ENCODE data around the gene CHRDL2. TPM values are rescaled to one million over a fixed set of nuclear protein-coding genes. Genes with fewer than 3 reads are reported as not detected.

CHRDL2 gene
- total RNA-seq, 2 experiments from 2014 or later = not detected

DNA sequence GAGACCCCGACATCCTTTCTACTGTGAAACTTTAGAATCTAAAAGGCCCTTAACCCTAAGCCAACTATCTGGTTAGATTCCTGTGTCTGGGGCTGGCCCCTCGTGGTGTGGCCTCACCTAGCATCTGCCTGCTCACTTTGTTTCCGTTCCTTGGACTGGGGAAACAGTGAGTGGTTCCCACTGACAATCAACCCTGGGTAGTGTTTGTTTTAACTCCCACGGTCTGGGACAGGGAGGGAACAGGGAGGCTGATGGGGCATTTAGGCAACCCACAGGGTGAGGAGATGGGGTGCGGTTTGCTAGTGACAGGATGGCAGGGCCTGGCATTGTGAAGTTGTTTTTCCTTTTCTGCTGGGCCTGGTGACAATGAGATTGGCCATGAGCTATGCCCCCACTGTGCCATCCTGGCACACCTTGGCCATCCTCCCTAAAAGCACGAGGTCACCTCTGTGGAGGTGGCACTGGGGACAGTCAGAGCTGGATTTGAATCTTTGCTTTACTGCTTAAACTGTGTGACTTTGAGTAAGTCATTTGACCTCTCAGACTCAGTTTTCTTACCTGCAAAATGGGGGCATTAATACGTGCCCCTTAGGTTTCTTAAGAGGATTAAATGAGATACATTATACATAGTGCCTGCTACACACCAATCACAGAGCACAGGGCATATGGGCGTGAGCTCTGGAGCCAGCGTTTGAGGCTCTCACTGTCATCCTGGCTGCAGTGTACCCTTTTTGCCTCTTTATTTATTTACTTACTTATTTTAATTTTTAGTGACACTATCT lies 31.4 kb downstream of the CHRDL2 start:
- no TSS peak for BruUV-seq (replicated peaks)
- Histone ChIP-seq H3K4me2 (ENCODE audit: low read length) (no peak overlapping the region), H4K20me1 (ENCODE audit: insufficient read depth, low read length) (no peaks in the 10 kb centered on the region), H3K27ac (ENCODE audit: low read depth, low read length, poor library complexity, severe bottlenecking) (no peak overlapping the region), H3K9me3 (ENCODE audit: low read length) (no peaks in the 10 kb centered on the region), H3K4me3 (ENCODE audit: low read depth, low read length, poor library complexity, severe bottlenecking) (no peak overlapping the region), H3K36me3 (ENCODE audit: insufficient read depth, low read length) (no peaks in the 10 kb centered on the region), H3K4me1 (ENCODE audit: insufficient read depth, low read length, poor library complexity, severe bottlenecking) (no peaks in the 10 kb centered on the region), H2AFZ (ENCODE audit: low read length) (no peak overlapping the region), H3K79me2 (ENCODE audit: insufficient read depth, low read depth, low read length) (no peaks in the 10 kb centered on the region), H3K9me2 (ENCODE audit: insufficient read depth, low read length) (no peaks in the 10 kb centered on the region)
- ChIA-PET POLR2A (no interaction called here), CTCF (ENCODE audit: unreplicated experiment) (no interaction called here)
- intact Hi-C loops (cut with micrococcal nuclease; ENCODE audit: unreplicated experiment) = loop anchor here (5.0 kb wide), 1 partner anchor 547 kb away; no protein-coding TSS in a partner anchor
- DNase-seq (ENCODE audit: low spot score) = no peak
- TF ChIP-seq, protein P1, sequence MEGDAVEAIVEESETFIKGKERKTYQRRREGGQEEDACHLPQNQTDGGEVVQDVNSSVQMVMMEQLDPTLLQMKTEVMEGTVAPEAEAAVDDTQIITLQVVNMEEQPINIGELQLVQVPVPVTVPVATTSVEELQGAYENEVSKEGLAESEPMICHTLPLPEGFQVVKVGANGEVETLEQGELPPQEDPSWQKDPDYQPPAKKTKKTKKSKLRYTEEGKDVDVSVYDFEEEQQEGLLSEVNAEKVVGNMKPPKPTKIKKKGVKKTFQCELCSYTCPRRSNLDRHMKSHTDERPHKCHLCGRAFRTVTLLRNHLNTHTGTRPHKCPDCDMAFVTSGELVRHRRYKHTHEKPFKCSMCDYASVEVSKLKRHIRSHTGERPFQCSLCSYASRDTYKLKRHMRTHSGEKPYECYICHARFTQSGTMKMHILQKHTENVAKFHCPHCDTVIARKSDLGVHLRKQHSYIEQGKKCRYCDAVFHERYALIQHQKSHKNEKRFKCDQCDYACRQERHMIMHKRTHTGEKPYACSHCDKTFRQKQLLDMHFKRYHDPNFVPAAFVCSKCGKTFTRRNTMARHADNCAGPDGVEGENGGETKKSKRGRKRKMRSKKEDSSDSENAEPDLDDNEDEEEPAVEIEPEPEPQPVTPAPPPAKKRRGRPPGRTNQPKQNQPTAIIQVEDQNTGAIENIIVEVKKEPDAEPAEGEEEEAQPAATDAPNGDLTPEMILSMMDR (conservative IDR thresholded peaks at IDR 0.05; ENCODE audit: low read length) = no peak

DNA sequence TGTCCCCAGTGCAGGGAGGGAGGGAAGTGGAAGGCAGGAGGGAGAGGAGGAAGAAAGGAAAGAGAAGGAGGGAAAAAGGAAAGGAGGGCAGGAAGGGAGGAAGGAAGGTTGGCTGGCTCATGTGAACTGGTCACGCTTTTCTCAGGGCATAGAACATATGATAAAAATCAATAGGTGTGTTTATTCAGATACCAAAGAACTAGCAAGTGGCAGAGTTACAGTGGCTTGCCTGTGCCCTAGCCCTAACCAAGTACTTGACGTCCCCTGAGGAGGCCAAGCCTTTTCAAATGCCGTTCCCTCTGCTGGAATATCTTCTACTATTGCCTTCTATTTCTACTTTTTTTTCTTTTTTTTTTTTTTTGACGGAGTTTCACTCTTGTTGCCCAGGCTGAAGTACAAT lies 33.5 kb downstream of the CHRDL2 start:
- Histone ChIP-seq H3K4me3 (ENCODE audit: low read depth, low read length, poor library complexity, severe bottlenecking) (no peak overlapping the region), H3K36me3 (ENCODE audit: insufficient read depth, low read length) (no peaks in the 10 kb centered on the region), H3K79me2 (ENCODE audit: insufficient read depth, low read depth, low read length) (no peaks in the 10 kb centered on the region), H3K9me3 (ENCODE audit: low read length) (no peaks in the 10 kb centered on the region), H4K20me1 (ENCODE audit: insufficient read depth, low read length) (no peaks in the 10 kb centered on the region), H2AFZ (ENCODE audit: low read length) (no peak overlapping the region), H3K4me2 (ENCODE audit: low read length) (no peak overlapping the region), H3K27ac (ENCODE audit: low read depth, low read length, poor library complexity, severe bottlenecking) (no peak overlapping the region), H3K4me1 (ENCODE audit: insufficient read depth, low read length, poor library complexity, severe bottlenecking) (no peaks in the 10 kb centered on the region), H3K9me2 (ENCODE audit: insufficient read depth, low read length) (no peaks in the 10 kb centered on the region)
- no peak for TF ChIP-seq EZH2phosphoT487 (IDR thresholded peaks at IDR 0.05; ENCODE audit: borderline replicate concordance, low read depth, low read length)
- TF ChIP-seq, protein P1 (conservative IDR thresholded peaks at IDR 0.05; ENCODE audit: low read length) = no peak
- no TSS peak for BruUV-seq (replicated peaks)
- no peak for DNase-seq (ENCODE audit: low spot score)
- ChIA-PET POLR2A (interaction anchor here (0.6 kb wide), 1 partner anchor 794 kb away, joined by 3 read pairs; no protein-coding TSS in a partner anchor), CTCF (ENCODE audit: unreplicated experiment) (no interaction called here)
- intact Hi-C loops (cut with micrococcal nuclease; ENCODE audit: unreplicated experiment) = no loop called here

DNA sequence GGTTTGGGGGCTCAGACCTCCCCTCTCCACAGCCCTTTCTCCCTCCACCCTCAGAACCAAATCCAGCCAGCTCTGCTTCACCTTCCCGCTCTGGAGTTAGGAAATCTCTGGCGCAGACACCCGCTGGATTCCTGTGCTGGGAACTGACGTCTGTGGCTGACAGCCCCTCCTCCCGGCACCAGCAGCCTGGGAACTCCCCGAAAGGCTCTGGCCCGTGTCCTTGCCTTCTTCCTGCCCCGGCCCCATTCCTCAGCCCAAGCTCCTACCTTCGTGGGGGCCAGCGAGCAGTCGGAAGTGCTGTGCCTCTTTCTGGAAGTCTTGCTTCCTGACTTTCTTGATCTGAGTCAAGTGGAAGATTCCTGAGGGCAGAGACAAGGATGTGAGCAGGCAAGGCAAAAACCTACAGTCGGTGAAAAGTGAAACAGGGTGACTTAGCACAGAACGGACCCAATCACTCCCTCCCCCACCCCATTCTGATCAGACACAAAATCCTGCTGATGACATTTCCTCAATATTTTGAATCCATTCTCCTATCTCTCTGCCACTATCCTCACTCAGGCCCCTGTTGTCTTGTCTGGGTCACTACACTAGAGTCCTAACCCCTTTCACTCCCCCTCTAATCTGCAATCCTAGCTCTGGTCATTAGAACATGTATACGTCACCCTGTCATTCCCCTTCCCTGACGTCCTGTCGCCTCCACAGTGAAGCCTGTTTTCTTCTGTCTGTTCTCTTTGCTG lies 34.1 kb downstream of the CHRDL2 start:
- intact Hi-C loops (cut with micrococcal nuclease; ENCODE audit: unreplicated experiment) = no loop called here
- H3K9me3 ChIP-seq (ENCODE audit: low read length) = no peaks in the 10 kb centered on the region
- no peaks in the 10 kb centered on the region for H4K20me1 ChIP-seq (ENCODE audit: insufficient read depth, low read length)
- no peaks in the 10 kb centered on the region for H3K4me1 ChIP-seq (ENCODE audit: insufficient read depth, low read length, poor library complexity, severe bottlenecking)
- no peaks in the 10 kb centered on the region for H3K79me2 ChIP-seq (ENCODE audit: insufficient read depth, low read depth, low read length)
- no peak for TF ChIP-seq EZH2phosphoT487 (IDR thresholded peaks at IDR 0.05; ENCODE audit: borderline replicate concordance, low read depth, low read length)
- TF ChIP-seq, protein P1 (conservative IDR thresholded peaks at IDR 0.05; ENCODE audit: low read length) = no peak
- H3K4me2 ChIP-seq (ENCODE audit: low read length) = no peak overlapping the region
- H3K27ac ChIP-seq (ENCODE audit: low read depth, low read length, poor library complexity, severe bottlenecking) = no peak overlapping the region
- ChIA-PET POLR2A (no interaction called here), CTCF (ENCODE audit: unreplicated experiment) (no interaction called here)
- H3K36me3 ChIP-seq (ENCODE audit: insufficient read depth, low read length) = no peaks in the 10 kb centered on the region
- H3K4me3 ChIP-seq (ENCODE audit: low read depth, low read length, poor library complexity, severe bottlenecking) = no peak overlapping the region
- no peak for DNase-seq (ENCODE audit: low spot score)
- H2AFZ ChIP-seq (ENCODE audit: low read length) = no peak overlapping the region
- H3K9me2 ChIP-seq (ENCODE audit: insufficient read depth, low read length) = no peaks in the 10 kb centered on the region
- no TSS peak for BruUV-seq (replicated peaks)
